SK-N-SH treated with all-trans-retinoic acid at 6 μM for 48 hours (cell line): ENCODE results near the gene SLC12A2.

Experiments used
- ATAC-seq: fragments of 200-7000 bp; cut with Tn5 transposase; 3 replicates; pipeline ENCODE4 v1.9.1; 2020; ENCODE audit warnings: mild to moderate bottlenecking, moderate library complexity
- ARNTL ChIP-seq: fragments of 450-650 bp; formaldehyde crosslinking; IDR thresholded peaks from 2 replicates; pipeline ENCODE4 v1.5.0; 2020; ENCODE audit warnings: low read depth, mild to moderate bottlenecking, moderate library complexity, borderline replicate concordance
- CREB5 ChIP-seq: fragments of 250-450 bp; sonication (Bioruptor Pico); IDR thresholded peaks from 2 replicates; pipeline ENCODE4 v1.5.1; 2020; ENCODE audit warnings: low read depth, mild to moderate bottlenecking, moderate library complexity
- CSDC2 ChIP-seq: fragments of 250-450 bp; sonication (Bioruptor Pico); IDR thresholded peaks from 2 replicates; pipeline ENCODE4 v1.5.0; 2020; ENCODE audit warnings: mild to moderate bottlenecking, moderate library complexity
- ESRRG ChIP-seq: fragments of 250-450 bp; sonication (Bioruptor Pico); IDR thresholded peaks from 2 replicates; pipeline ENCODE4 v1.6.1; 2021; ENCODE audit warnings: mild to moderate bottlenecking
- GLIS3 ChIP-seq: fragments of 250-450 bp; sonication (Bioruptor Pico); IDR thresholded peaks from 2 replicates; pipeline ENCODE4 v1.5.0; 2020; ENCODE audit warnings: mild to moderate bottlenecking, moderate library complexity
- ISL1 ChIP-seq: fragments of 250-450 bp; sonication (Bioruptor Pico); IDR thresholded peaks from 2 replicates; pipeline ENCODE4 v2.1.2; 2022; ENCODE audit warnings: mild to moderate bottlenecking, moderate library complexity
- OSR1 ChIP-seq: fragments of 250-450 bp; sonication (Bioruptor Pico); IDR thresholded peaks from 2 replicates; pipeline ENCODE4 v1.8.0; 2022; ENCODE audit warnings: moderate library complexity, mild to moderate bottlenecking, inconsistent platforms
- POU6F1 ChIP-seq: fragments of 250-450 bp; sonication (Bioruptor Pico); IDR thresholded peaks from 2 replicates; pipeline ENCODE4 v1.8.0; 2021; ENCODE audit warnings: low read depth, mild to moderate bottlenecking, moderate library complexity, borderline replicate concordance
- PPARA ChIP-seq: fragments of 250-450 bp; sonication (Bioruptor Pico); IDR thresholded peaks from 2 replicates; pipeline ENCODE4 v1.5.0; 2020; ENCODE audit warnings: mild to moderate bottlenecking, borderline replicate concordance
- SNAI2 ChIP-seq: fragments of 250-450 bp; sonication (Bioruptor Pico); IDR thresholded peaks from 2 replicates; pipeline ENCODE4 v1.5.0; 2020; ENCODE audit warnings: mild to moderate bottlenecking, moderate library complexity
- TCF4 ChIP-seq: fragments of 250-450 bp; sonication (Bioruptor Pico); IDR thresholded peaks from 2 replicates; pipeline ENCODE4 v1.8.0; 2021; ENCODE audit warnings: mild to moderate bottlenecking, moderate library complexity, borderline replicate concordance
- TOX ChIP-seq: fragments of 250-450 bp; sonication (Bioruptor Pico); IDR thresholded peaks from 2 replicates; pipeline ENCODE4 v1.8.0; 2021; ENCODE audit warnings: mild to moderate bottlenecking, moderate library complexity, borderline replicate concordance
- ZC3H10 ChIP-seq: fragments of 250-450 bp; sonication (Bioruptor Pico); IDR thresholded peaks from 2 replicates; pipeline ENCODE4 v1.5.1; 2021; ENCODE audit warnings: mild to moderate bottlenecking, moderate library complexity
- ZFP3 ChIP-seq: fragments of 250-450 bp; sonication (Bioruptor Pico); IDR thresholded peaks from 2 replicates; pipeline ENCODE4 v1.5.0; 2020; ENCODE audit warnings: mild to moderate bottlenecking, moderate library complexity
- ZFP30 ChIP-seq: fragments of 450-650 bp; formaldehyde crosslinking; IDR thresholded peaks from 2 replicates; pipeline ENCODE4 v1.5.0; 2022; ENCODE audit warnings: mild to moderate bottlenecking, moderate library complexity
- ZNF565 ChIP-seq: fragments of 450-650 bp; formaldehyde crosslinking; conservative IDR thresholded peaks from 2 replicates; pipeline ENCODE4 v1.5.0; 2020; ENCODE audit warnings: low read depth, mild to moderate bottlenecking, moderate library complexity
- ZNF70 ChIP-seq: fragments of 450-650 bp; formaldehyde crosslinking; IDR thresholded peaks from 2 replicates; pipeline ENCODE4 v1.5.0; 2020; ENCODE audit warnings: mild to moderate bottlenecking, moderate library complexity
- TF ChIP-seq, protein P1 (sequence below): fragments of 250-450 bp; sonication (Bioruptor Pico); IDR thresholded peaks from 2 replicates; pipeline ENCODE4 v1.5.1; 2021; ENCODE audit warnings: mild to moderate bottlenecking, moderate library complexity
- TF ChIP-seq, protein P2 (sequence below): fragments of 250-450 bp; sonication (Bioruptor Pico); IDR thresholded peaks from 2 replicates; pipeline ENCODE4 v1.8.0; 2020; ENCODE audit warnings: mild to moderate bottlenecking, moderate library complexity, borderline replicate concordance
- TF ChIP-seq, protein P3 (sequence below): fragments of 250-450 bp; sonication (Bioruptor Pico); IDR thresholded peaks from 2 replicates; pipeline ENCODE4 v1.5.0; 2020; ENCODE audit warnings: mild to moderate bottlenecking, moderate library complexity

The SLC12A2 gene

DNA sequence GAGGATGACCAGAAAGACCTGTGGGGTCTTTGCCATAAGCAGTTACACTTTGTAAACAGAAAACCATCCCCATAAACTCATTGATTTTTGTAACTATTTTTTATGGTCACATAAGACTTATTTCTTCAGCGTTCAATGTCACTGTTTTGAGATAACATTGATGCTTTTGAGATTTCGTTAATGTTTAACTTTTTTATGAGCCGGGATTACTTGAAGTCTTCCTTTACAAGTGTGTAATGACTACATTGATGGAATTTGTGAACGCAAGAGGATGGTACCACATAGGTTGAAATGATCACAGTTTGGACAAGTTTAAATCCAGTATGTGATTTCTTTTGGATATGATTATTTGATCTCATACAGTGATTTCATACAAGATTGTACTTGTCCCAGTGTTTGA, 1.8 kb downstream of the SLC12A2 start:
- TF ChIP-seq CREB5 (CRISPR knock-in tag) = no peak
- TF ChIP-seq OSR1 (CRISPR knock-in tag) = no peak
- TF ChIP-seq, protein P1, sequence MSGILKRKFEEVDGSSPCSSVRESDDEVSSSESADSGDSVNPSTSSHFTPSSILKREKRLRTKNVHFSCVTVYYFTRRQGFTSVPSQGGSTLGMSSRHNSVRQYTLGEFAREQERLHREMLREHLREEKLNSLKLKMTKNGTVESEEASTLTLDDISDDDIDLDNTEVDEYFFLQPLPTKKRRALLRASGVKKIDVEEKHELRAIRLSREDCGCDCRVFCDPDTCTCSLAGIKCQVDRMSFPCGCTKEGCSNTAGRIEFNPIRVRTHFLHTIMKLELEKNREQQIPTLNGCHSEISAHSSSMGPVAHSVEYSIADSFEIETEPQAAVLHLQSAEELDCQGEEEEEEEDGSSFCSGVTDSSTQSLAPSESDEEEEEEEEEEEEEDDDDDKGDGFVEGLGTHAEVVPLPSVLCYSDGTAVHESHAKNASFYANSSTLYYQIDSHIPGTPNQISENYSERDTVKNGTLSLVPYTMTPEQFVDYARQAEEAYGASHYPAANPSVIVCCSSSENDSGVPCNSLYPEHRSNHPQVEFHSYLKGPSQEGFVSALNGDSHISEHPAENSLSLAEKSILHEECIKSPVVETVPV (CRISPR knock-in tag) = no peak
- TF ChIP-seq ZNF565 (CRISPR knock-in tag) = no peak
- no peak for TF ChIP-seq TCF4 (CRISPR knock-in tag)
- TF ChIP-seq ZNF70 (CRISPR knock-in tag) = no peak
- TF ChIP-seq GLIS3 (CRISPR knock-in tag) = no peak
- TF ChIP-seq ESRRG = no peak
- no peak for TF ChIP-seq ZC3H10 (CRISPR knock-in tag)
- TF ChIP-seq CSDC2 (CRISPR knock-in tag) = no peak
- no peak for TF ChIP-seq ISL1 (CRISPR knock-in tag)
- no peak for TF ChIP-seq SNAI2 (CRISPR knock-in tag)
- TF ChIP-seq POU6F1 (CRISPR knock-in tag) = no peak
- TF ChIP-seq, protein P2, sequence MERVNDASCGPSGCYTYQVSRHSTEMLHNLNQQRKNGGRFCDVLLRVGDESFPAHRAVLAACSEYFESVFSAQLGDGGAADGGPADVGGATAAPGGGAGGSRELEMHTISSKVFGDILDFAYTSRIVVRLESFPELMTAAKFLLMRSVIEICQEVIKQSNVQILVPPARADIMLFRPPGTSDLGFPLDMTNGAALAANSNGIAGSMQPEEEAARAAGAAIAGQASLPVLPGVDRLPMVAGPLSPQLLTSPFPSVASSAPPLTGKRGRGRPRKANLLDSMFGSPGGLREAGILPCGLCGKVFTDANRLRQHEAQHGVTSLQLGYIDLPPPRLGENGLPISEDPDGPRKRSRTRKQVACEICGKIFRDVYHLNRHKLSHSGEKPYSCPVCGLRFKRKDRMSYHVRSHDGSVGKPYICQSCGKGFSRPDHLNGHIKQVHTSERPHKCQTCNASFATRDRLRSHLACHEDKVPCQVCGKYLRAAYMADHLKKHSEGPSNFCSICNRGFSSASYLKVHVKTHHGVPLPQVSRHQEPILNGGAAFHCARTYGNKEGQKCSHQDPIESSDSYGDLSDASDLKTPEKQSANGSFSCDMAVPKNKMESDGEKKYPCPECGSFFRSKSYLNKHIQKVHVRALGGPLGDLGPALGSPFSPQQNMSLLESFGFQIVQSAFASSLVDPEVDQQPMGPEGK (CRISPR knock-in tag) = no peak
- TF ChIP-seq, protein P3, sequence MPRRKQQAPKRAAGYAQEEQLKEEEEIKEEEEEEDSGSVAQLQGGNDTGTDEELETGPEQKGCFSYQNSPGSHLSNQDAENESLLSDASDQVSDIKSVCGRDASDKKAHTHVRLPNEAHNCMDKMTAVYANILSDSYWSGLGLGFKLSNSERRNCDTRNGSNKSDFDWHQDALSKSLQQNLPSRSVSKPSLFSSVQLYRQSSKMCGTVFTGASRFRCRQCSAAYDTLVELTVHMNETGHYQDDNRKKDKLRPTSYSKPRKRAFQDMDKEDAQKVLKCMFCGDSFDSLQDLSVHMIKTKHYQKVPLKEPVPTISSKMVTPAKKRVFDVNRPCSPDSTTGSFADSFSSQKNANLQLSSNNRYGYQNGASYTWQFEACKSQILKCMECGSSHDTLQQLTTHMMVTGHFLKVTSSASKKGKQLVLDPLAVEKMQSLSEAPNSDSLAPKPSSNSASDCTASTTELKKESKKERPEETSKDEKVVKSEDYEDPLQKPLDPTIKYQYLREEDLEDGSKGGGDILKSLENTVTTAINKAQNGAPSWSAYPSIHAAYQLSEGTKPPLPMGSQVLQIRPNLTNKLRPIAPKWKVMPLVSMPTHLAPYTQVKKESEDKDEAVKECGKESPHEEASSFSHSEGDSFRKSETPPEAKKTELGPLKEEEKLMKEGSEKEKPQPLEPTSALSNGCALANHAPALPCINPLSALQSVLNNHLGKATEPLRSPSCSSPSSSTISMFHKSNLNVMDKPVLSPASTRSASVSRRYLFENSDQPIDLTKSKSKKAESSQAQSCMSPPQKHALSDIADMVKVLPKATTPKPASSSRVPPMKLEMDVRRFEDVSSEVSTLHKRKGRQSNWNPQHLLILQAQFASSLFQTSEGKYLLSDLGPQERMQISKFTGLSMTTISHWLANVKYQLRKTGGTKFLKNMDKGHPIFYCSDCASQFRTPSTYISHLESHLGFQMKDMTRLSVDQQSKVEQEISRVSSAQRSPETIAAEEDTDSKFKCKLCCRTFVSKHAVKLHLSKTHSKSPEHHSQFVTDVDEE = no peak
- no peak for TF ChIP-seq PPARA (CRISPR knock-in tag)
- no peak for TF ChIP-seq ZFP30 (CRISPR knock-in tag)
- TF ChIP-seq ZFP3 (CRISPR knock-in tag) = no peak
- TF ChIP-seq, all 23 proteins: peak for 0
- no peak for ATAC-seq

DNA sequence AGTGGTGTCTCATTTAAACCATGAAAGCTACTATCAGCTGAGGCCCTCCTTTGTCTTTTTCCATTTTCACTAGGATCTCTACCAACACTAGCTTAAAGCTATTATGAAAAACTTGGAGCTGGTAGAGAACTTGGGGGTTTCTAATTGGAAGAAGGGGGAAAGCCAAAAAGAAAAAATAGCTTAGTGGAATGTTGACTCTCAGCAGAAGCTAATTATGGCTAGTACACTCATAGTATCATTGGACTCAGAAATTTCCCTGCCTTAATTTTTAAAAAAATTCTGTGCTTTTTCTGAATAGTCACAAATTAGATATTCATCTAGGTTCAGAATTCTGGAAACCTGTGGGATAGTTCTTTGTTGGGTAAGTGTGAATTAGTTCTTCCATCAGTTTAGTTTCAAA, 8.0 kb downstream of the SLC12A2 start:
- ATAC-seq = no peak

More for the DNA sequence above, 8.0 kb downstream of the SLC12A2 start:
- TF ChIP-seq ZC3H10 (CRISPR knock-in tag) (no peak), ZNF565 (CRISPR knock-in tag) (no peak), ARNTL (CRISPR knock-in tag) (no peak), TOX (CRISPR knock-in tag) (no peak), GLIS3 (CRISPR knock-in tag) (no peak), ZFP3 (CRISPR knock-in tag) (no peak), OSR1 (CRISPR knock-in tag) (no peak), TCF4 (CRISPR knock-in tag) (no peak), ESRRG (no peak), CREB5 (CRISPR knock-in tag) (no peak), POU6F1 (CRISPR knock-in tag) (no peak)
